GM20000 (cell line): ENCODE results near the gene MTHFSD.

Experiments
- DNase-seq: peaks from one replicate; pipeline ENCODE4 v3.0.0; 2012; ENCODE audit warnings: low spot score
- TF ChIP-seq, protein P1 (sequence below): IDR thresholded peaks from 2 replicates; pipeline ENCODE4 v1.5.1; 2012; ENCODE audit warnings: mild to moderate bottlenecking, control low read depth; ENCODE audit errors: extremely low read depth, missing control alignments

MTHFSD gene

DNA sequence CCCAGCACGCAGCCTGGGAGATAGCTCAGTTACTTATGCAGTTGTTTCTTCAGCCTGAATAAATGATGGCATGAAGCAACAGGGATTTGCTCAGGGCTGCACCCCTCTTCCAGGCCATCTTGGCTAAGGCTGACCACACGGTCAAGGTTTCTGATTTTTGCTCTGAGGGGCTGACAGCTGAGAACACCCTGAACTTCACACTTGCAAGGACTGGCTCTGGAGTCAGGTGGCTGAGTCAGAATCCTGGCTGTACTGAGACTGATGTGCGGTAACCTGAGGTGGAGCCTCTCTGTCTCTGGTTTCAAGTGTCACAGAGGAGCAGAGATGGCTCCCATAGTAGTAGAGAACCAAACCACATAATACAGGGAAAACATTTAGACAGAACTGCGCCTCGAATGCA, 4.8 kb downstream of the MTHFSD start:
- TF ChIP-seq, protein P1, sequence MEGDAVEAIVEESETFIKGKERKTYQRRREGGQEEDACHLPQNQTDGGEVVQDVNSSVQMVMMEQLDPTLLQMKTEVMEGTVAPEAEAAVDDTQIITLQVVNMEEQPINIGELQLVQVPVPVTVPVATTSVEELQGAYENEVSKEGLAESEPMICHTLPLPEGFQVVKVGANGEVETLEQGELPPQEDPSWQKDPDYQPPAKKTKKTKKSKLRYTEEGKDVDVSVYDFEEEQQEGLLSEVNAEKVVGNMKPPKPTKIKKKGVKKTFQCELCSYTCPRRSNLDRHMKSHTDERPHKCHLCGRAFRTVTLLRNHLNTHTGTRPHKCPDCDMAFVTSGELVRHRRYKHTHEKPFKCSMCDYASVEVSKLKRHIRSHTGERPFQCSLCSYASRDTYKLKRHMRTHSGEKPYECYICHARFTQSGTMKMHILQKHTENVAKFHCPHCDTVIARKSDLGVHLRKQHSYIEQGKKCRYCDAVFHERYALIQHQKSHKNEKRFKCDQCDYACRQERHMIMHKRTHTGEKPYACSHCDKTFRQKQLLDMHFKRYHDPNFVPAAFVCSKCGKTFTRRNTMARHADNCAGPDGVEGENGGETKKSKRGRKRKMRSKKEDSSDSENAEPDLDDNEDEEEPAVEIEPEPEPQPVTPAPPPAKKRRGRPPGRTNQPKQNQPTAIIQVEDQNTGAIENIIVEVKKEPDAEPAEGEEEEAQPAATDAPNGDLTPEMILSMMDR, result no peak
- DNase-seq, result no peak

DNA sequence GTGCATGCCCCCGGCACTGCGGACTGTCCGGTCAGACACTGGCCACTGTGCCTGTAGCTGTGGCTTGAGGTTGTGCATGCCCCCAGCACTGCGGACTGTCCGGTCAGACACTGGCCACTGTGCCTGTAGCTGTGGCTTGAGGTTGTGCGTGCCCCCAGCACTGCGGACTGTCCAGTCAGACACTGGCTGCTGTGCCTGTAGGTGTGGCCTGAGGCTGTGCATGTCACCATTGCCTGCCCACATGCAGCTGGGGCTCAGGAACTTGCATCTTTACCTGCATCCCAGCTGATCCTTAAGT, 5.2 kb downstream of the MTHFSD start:
- no peak for DNase-seq
- TF ChIP-seq, protein P1, result no peak

- no peak for DNase-seq
- TF ChIP-seq, protein P1, result no peak
These were observed 5.8 kb downstream of the MTHFSD start for GRCh38 chr16:86549076-86549892.

DNA sequence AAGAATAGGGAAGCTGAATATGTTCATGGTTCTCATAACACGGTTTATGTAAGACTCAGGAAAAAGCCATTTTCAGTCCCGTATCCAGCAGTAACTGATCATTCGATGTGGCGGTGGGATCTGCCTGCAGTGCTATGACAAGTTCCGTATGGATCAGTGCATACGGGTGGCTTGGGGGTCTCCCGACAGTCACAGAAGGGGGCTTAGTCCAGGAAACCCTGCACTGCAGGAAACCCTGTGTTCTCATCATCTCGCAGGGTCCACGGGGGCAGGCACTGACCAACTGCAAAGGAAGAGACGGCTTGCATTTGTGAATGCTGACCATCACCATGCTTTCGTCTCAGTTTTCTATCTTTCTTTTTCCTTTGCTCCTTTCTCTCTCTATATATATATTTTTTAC, 7.7 kb downstream of the MTHFSD start:
- TF ChIP-seq, protein P1, result no peak
- DNase-seq, result no peak

GRCh38 chr16:86546638-86547013, 8.4 kb downstream of the MTHFSD start:
- no peak for DNase-seq
- TF ChIP-seq, protein P1, result no peak

- TF ChIP-seq, protein P1, result no peak
- no peak for DNase-seq
These were observed 8.9 kb downstream of the MTHFSD start for GRCh38 chr16:86545954-86546637.

- no peak for DNase-seq
- TF ChIP-seq, protein P1, result no peak
These were observed 9.6 kb downstream of the MTHFSD start for GRCh38 chr16:86545481-86545880.
